Measurements from ENCODE around the gene B3GNT8.

DNA sequence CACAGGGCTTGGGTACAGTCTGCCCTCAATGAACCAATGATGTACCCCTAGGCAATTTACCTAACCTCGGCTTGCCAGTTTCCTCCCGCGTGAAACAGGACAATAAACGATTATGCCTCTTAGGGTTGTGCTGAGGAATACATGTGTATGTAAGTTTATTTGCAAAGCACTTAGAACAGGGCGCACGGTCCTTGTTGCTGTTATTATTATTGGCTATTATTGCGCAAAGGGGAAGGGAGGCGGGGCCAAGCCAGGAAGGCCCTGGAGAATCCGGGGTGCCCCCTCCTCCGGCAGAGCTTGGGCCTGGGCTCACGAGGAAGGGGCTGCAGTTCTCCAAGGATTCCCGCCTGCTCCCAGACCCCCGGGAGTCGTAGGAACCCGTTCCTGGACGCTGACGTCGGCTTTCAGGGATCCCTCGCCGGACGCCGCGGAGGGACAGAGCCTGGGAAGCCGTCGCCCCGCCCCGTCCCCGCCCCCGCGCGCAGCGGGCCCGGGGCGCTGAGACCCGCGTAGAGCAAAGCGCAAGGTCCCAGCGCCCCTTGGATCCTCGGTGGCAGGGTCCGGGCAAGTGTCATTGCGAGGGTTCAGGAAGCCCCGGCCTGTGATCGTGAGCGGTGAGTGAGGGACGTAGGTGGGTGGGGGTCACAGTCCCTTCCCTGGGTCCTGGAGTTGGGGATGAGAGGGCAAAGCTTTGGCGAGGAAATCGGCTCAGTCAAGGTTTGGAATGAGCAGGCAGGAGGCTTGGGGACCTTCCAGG is 50.8 kb downstream of the B3GNT8 start, which contains the start of gene TMEM91:
- no peak for TF ChIP-seq ZNF274 (IDR thresholded peaks at IDR 0.05; ENCODE audit: low read depth, low read length)
- TF ChIP-seq YY1 (IDR thresholded peaks at IDR 0.05; ENCODE audit: insufficient read depth, insufficient read length): no peak
- no peak for TF ChIP-seq SUZ12 (IDR thresholded peaks at IDR 0.05; ENCODE audit: extremely low read depth, insufficient read depth, insufficient read length)

Data from NT2/D1 (cell line).